ENCODE results near the gene ABCG1. TPM values are rescaled to one million over a fixed set of nuclear protein-coding genes. Genes with fewer than 3 reads are reported as not detected.
"Not testable (repeated sequence)": the region's sequence is repeated elsewhere in the genome, so short reads cannot be mapped to it uniquely, and the experiment has no call there.

Gene ABCG1
- total RNA-seq, 1 experiment from 2014 or later: 6.0 TPM

GRCh38 chr21:42279341-42279871, 60.5 kb downstream of the ABCG1 start:
- DNase-seq (ENCODE audit: low spot score): peak; percentile 58
- in situ Hi-C loops (cut with HindIII; ENCODE audit: low sequenced_read_pairs): no loop called here

DNA sequence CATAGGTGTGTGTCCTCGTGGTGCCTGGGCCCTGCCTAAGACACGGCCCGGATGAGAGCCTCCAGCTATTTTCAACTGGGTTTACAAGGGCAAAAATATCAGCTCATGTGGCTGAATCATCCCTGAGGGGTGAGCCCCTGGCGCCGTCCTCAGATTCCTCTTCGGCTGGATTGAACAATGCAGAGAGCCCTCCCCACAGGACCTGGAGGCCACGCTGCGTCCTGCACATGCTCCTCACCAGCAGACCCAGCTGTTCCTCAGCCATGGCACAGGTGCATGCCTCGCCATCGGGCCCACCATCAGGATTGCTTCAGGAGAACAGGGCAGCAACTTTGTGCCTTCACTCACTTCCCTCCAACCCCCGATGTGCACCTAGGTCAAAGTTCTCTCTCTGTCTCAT, 60.9 kb downstream of the ABCG1 start:
- DNase-seq (ENCODE audit: low spot score): no peak
- in situ Hi-C loops (cut with HindIII; ENCODE audit: low sequenced_read_pairs): no loop called here

- no peak for DNase-seq (ENCODE audit: low spot score)
- in situ Hi-C loops (cut with HindIII; ENCODE audit: low sequenced_read_pairs): no loop called here
Measured at GRCh38 chr21:42280356-42281180, 61.6 kb downstream of the ABCG1 start.

DNA sequence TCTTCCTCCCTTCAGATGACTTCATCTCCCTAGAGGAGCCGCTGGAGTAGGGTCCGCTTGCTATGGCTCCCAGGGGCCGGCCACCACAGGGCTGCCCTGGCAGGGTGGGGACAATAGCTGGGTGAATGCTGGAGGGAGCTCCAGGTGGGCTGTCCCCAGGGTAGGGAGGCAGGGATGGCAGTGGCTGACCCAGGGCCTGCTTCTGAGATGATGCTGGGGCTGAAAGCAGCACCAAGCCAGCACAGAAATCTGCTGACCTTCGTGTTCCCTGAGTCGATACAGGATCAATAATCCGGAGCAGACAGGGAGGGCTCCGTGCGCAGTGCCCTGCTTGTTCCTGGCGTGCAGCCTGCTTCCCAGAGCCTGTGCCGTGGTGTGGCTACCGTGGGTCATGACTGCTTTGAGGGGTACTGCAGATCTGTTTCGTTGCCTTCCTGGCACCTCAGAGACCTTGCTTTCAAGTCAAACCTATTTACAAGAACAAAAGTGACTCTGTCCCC, 62.3 kb downstream of the ABCG1 start:
- in situ Hi-C loops (cut with HindIII; ENCODE audit: low sequenced_read_pairs): no loop called here
- DNase-seq (ENCODE audit: low spot score): no peak

DNA sequence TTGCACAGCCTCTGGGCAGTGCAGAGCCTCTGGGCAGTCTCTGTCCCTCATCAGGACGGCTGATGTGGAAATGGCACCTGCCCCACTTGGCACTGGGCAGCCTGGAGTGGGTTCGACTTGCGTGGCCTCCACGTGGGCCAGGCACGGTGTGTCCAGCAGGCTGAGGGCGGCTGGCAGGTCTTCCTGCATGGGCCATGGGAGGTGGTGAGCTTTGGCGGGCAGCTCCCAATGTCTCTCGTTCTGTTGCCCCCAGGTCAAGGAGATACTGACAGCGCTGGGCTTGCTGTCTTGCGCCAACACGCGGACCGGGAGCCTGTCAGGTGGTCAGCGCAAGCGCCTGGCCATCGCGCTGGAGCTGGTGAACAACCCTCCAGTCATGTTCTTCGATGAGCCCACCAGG, 63.1 kb downstream of the ABCG1 start:
- in situ Hi-C loops (cut with HindIII; ENCODE audit: low sequenced_read_pairs): no loop called here
- no peak for DNase-seq (ENCODE audit: low spot score)

GRCh38 chr21:42282715-42283114, 63.8 kb downstream of the ABCG1 start:
- no peak for DNase-seq (ENCODE audit: low spot score)
- in situ Hi-C loops (cut with HindIII; ENCODE audit: low sequenced_read_pairs): no loop called here

- in situ Hi-C loops (cut with HindIII; ENCODE audit: low sequenced_read_pairs): no loop called here
- no peak for DNase-seq (ENCODE audit: low spot score)
Measured at GRCh38 chr21:42285569-42286245, 66.8 kb downstream of the ABCG1 start.

DNA sequence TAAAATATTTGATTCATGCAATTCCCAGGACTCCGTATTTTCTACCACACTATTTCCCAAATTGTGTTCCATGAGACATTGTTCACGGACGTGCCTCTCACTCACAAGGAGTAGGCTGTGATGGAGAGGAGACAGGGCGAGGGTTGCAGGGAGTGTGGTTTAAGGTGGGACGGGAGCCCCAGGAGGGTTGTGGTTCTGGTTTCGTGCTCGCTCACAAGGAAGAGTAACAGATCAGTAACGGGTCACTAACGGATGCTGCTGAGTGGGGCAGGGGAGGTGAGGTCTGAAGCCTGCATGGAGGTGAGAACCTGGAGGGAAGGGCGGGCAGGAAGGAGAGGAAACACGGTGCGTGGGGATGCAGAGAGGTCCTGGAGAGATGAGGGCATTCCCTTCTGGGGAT, 67.5 kb downstream of the ABCG1 start:
- in situ Hi-C loops (cut with HindIII; ENCODE audit: low sequenced_read_pairs): no loop called here
- DNase-seq (ENCODE audit: low spot score): no peak

DNA sequence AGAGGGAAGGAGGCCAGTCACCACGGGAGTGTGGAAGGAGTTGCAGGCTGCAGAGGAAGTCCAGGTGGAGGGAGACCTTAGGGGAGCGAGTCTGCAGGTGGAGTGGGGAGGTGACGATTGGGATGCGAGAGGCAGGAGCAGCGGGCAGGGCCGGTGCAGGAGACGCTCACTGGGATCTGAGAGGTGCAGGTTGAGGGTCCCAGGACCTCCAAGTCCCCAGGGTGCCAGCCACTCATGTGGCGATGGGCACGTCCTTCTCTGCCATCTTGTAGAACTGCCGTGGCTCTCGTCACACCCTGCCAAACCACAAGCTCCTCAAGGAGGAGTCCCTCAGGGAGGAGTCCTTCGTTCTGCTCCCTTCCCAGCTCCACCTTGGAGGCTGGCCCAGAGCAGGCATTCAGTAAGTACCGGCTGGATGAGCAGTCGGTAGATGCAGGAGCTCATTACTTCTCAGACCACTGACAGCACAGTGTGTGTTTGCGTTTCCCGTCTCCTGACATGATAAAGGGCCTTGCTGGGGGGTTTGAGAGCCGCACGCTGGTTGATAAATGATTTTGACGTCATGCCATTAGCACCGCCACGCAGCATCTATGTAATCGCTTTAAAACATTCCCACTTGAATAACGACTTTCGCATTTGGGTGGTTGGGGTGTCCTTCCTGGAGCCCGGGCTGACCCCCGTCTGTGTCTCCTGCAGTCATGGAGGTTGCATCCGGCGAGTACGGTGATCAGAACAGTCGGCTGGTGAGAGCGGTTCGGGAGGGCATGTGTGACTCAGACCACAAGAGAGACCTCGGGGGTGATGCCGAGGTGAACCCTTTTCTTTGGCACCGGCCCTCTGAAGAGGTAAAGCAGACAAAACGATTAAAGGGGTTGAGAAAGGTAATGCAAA, 68.5 kb downstream of the ABCG1 start:
- in situ Hi-C loops (cut with HindIII; ENCODE audit: low sequenced_read_pairs): no loop called here
- peak; percentile 32 for DNase-seq (ENCODE audit: low spot score)

DNA sequence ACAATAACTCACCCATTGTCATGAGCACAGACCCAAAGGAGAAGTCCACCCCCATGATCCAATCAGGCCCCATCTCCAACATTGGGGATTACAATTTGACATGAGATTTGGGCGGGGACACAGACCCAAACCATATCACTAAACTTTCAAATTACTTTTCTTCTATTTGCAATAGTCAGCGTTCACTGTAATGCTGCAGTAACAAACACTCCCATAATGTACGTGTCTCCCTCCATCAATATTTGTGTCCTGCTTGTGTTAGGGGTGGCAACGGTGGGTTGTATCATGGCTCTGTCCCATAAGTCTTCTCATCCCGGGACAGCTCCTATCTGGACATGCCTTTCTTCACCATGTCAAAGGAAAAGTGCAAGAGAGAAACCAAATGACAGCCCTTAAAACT, 70.0 kb downstream of the ABCG1 start:
- in situ Hi-C loops (cut with HindIII; ENCODE audit: low sequenced_read_pairs): no loop called here
- DNase-seq (ENCODE audit: low spot score): no peak

GRCh38 chr21:42289926-42290325, 71.0 kb downstream of the ABCG1 start:
- no peak for DNase-seq (ENCODE audit: low spot score)

DNA sequence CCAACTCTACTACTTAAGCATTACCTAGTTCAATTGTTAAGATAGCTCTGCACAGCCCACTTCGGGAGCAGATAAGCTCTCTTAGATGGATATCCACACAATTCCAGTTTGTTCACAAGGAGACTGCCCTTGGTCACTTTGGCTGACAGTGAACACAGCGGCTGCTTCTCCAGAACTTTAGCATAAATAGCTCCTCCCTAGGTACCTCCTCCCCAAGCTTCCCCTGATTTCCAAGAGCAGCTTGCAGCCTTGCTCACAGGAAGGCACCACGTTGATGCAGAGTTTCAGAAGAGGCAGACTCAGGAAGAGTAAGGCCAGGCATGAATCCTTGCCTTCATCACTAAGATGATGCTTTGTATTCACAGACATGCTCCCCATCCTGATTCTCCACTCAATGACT, 71.6 kb downstream of the ABCG1 start:
- in situ Hi-C loops (cut with HindIII; ENCODE audit: low sequenced_read_pairs): no loop called here
- DNase-seq (ENCODE audit: low spot score): no peak

More at GRCh38 chr21:42289926-42290325, 71.0 kb downstream of the ABCG1 start:
- in situ Hi-C loops (cut with HindIII; ENCODE audit: low sequenced_read_pairs): no loop called here

DNA sequence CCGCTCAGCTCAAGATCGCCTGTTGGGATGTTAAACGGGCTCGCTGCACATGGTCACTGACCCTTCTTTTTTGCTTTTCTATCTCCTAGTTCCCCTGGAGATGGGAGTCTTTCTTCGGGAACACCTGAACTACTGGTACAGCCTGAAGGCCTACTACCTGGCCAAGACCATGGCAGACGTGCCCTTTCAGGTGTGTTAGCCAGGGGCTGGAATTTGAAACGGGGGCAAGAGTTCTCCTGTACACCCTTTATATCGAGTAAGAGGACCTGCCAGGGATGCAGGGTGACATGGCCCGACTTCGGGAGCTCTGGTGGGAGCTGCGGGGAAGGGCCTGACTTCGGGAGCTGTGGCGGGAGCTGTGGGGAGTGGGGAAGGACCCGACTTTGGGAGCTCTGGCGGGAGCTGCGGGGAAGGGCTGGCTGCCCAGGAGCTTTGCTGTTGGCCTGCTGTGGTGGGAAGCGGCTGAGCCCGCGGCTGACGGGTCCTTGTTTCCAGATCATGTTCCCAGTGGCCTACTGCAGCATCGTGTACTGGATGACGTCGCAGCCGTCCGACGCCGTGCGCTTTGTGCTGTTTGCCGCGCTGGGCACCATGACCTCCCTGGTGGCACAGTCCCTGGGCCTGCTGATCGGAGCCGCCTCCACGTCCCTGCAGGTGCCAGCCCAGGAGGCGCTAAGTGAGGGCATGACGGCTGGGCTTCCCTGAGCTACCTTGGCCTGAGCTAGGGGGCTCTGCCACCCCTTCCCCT, 72.2 kb downstream of the ABCG1 start:
- no peak for DNase-seq (ENCODE audit: low spot score)
- in situ Hi-C loops (cut with HindIII; ENCODE audit: low sequenced_read_pairs): no loop called here

DNA sequence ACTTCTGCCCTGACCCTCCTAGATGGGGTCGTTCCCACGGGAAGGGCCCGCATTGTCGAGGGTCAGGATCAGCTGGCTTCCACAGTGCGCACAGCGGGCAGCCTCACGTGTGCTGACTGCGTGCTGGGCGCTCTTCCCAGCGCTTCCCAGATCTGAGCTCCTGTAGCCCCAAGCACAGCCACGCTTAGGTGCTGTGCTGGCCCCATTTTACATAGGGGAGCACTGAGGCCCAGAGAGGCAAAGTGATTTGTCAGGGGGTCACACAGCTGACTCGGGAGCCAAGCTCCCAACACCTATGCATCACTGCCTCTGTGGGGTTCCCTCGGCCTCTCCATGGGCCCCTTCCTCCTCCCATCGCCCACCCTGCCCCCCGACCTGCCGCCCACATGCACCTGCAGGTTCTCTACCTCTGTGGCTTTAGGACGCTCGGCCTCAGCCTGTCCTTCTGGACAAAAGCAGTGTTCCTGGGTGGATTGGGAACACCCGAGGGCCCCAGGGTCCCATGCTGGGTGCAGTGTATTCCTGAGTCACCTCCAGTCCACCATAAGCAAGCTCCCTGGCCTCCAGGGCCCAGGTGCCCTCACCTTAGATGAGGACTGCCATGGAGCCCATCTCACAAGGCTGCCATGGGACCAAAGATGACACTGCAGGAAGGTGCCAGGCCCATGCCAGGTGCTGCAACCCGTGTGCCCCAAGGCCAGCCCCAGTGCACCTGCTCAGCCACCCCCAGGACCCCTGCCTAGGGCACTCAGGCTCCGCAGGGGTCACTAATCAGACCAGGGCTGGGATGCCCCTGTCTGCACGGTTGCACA, 73.0 kb downstream of the ABCG1 start:
- in situ Hi-C loops (cut with HindIII; ENCODE audit: low sequenced_read_pairs): no loop called here

DNA sequence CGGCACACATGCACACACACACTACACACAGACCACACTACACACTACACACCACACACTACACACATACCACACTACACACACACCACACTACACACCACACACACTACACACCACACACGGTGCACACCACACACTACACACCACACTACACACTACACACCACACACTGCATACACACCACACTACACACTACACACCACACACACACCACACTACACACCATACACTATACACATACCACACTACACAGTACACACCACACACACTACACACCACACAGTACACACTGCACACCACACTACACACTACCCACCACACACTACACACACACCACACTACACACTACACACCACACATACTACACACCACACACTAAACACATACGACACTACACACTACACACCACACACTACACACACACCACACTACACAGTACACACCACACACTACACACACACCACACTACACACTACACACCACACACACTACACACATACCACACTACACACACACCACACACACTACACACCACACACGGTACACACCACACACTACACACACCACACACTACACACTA, 73.7 kb downstream of the ABCG1 start:
- DNase-seq (ENCODE audit: low spot score); in situ Hi-C loops (cut with HindIII; ENCODE audit: low sequenced_read_pairs): not testable (repeated sequence)

More for the DNA sequence above, 73.0 kb downstream of the ABCG1 start:
- DNase-seq (ENCODE audit: low spot score): no peak

GRCh38 chr21:42293649-42294272, 74.8 kb downstream of the ABCG1 start:
- DNase-seq (ENCODE audit: low spot score): no peak
- in situ Hi-C loops (cut with HindIII; ENCODE audit: low sequenced_read_pairs): no loop called here

- in situ Hi-C loops (cut with HindIII; ENCODE audit: low sequenced_read_pairs): no loop called here
- no peak for DNase-seq (ENCODE audit: low spot score)
Measured at GRCh38 chr21:42294273-42294880, 75.4 kb downstream of the ABCG1 start.

Measured in G401 (cell line).